ELR (cell line): Measurements from ENCODE around the gene JARID2.

Source experiments
- DNase-seq: peaks from one replicate; pipeline ENCODE4 v3.0.0-alpha.2; 2015; ENCODE audit warnings: low read depth

JARID2 gene

DNA sequence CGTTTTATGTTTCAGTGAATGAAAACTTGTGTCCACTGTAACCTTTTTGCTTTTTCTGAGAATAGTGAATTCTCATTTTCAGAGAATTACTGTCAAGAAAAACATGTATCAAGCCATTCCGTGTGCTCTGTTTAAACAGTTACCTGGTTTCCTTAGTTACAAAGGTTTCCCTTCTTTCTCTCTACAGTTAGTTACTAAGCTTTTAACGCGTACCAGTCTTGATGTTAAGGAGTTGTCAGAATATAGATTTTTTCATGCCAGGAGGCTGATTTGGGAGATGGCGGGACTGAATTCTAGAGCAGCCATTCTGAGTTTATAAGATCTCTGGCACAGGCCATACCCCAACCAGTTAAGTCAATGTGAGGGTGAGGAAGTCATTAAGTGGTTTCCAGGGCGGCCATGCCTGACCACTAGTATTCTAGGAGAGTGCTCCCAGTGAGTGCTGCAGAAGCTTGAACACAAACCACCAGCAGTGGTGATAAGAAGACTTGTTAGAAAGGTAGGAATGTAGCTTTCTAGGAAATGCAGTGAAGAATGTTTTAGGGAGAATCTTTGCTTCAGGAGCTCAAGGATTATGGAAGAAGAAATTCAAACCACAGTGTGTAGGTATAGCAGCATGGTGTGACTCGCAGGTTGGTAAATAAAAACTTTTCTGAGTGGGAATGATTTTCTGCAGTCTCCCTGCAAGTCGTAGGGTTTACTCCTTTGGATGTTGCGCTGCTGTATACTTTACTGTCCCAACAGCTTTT is 112.9 kb downstream of the JARID2 start:
- DNase-seq = no peak

DNA sequence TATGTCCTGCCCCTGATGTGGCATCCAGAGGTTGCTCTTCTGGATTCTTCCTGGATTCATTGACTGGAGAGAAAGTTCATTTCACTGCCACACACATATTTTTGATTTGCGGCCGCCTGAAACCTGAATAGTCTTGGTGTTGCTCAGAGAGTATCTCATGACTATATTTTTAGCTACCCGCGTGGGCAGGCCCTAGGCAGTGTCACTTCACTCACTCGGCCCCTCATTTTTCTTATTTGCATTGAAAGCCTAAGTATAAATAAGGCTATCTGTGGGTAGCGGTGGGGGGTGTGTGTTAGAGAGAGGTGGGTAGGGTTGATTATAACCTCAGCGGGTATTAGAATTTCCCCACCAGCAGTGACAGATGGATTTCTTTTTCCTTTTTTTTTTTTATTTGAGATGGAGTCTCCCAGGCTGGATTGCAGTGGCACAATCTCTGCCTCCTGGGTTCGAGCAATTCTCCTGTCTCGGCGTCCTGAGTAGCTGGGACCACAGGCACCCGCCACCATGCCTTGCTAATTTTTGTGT is 113.5 kb downstream of the JARID2 start:
- DNase-seq = no peak

DNA sequence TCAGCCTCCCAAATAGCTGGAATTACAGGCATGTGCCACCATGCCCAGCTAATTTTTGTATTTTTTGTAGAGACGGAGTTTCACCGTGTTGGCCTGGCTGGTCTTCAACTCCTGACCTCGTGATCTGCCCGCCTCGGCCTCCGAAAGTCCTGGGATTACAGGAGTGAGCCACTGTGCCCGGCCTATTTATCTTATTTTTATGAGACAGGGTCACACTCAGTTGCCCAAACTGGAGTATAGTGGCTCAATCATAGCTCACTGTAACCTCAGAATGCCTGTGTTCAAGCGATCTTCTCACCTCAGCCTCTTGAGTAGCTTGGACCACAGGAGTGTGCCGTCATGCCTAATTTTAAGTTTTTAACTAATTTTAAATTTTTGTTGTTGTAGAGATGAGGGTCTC is 114.4 kb downstream of the JARID2 start:
- DNase-seq = no peak

DNA sequence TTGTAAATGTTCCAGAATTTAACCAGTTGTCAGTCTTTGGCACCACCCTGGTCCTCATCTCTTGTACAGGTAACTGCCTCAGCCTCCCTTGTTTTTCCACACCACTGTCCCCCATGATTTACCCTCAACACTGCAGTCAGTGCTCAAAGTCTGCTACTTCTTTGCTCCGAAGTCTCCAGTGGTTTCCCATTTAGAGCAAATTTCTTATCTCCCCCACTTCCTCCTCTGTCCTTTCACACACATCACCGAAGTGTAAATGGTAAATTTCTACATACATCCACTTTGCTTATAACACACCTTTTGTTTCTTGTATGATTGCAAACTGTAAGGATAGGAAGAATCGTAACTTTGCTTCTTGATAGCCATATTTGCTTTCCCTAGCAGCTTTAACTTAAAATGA is 115.3 kb downstream of the JARID2 start:
- no peak for DNase-seq

DNA sequence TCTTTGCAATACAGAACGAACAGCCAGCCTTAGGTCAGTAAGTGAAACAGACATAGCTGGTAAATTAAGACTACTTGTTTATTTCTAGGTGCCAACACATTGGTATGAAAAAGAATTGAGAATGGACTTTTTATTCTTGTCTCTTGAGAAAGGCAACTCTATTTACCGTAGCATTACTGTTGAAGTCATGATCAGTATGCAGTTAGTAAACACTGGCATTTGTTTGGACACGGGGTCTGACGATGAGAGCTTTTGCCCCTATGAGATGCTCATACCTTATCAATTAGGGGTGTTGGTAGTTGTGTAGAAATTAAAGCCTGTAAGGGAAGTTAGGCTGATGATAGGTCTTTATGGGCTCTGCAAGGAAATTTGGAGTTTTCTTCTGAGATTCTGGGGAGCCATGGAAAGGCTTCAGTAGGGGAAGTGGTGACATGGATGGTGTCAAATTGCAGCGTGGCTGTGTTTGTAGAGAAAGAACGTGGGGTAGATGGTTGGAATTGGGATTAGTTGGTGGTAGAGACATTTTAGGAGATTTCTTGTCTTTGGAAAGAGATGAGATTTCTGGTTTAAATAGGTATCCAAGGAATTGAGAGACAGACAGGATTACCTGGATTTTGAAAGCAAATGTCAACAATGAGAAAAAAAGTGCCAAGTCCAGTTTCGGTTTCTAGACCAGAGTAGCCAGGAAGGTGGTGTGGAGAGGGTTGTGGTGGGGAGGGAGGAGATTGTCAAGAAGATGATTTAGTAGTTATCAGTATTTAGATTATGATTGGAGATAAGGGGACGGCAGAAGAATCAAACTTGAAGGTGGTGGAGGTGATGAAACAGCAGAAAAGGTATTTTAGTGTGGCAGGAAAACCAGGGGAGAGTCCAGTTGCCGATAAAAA is 116.6 kb downstream of the JARID2 start:
- no peak for DNase-seq

DNA sequence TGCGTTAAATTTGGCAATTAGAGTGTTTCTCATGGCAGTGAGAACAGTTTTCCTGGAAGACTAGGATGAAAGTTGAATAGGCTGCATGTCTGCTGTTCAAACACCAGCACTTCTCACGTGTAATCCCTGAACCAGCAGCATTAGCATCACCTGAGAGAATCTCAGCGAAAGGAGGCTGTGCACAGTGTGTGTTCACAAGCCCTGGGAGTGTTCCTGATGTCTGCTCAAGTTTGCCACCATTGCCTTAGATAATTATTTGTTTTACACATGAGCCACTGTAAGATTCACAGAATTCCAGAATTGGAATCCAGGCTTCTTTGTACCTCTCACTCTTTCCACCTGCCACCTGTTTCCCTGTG is 117.3 kb downstream of the JARID2 start:
- DNase-seq = no peak

DNA sequence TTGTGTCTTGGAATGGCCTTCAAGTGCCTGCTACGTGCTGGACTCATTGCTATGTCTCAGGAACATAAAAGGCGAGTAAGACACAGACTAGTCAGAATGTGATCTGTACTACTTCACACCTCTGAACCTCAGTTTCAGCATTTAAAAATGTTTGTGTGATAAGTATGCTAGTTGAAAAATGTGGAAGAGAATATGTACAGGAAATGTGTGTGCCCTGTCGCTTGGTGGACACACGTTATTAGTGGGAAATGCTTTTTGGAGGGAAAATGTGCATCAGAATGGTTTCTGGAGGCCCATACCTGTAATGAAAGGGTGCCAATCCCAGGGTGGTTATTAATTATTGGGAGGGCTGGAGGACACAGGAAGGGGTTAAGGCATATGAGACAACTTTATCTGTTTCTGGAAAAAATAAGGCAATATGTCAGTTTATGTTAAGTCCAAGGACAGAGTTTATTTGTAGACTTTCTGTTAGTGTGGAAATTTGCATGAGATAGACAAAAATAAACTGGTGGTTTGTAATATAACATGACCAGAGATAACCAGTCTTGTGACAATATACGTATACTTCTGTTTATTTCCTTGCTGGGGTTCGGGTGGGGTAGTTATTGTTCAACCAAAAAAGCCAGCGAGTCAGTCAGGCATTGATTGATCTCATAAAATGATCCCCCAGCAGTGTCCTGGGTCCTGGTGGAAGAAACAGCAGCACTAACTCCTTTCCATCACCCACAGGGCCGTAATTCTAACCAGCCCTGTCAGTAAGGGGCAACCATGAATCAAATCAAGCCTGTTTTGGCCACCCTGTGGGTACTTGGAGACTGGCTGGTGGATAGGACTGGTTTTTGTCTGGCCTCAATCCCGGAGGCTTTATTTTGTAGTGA is 117.9 kb downstream of the JARID2 start:
- DNase-seq = no peak

DNA sequence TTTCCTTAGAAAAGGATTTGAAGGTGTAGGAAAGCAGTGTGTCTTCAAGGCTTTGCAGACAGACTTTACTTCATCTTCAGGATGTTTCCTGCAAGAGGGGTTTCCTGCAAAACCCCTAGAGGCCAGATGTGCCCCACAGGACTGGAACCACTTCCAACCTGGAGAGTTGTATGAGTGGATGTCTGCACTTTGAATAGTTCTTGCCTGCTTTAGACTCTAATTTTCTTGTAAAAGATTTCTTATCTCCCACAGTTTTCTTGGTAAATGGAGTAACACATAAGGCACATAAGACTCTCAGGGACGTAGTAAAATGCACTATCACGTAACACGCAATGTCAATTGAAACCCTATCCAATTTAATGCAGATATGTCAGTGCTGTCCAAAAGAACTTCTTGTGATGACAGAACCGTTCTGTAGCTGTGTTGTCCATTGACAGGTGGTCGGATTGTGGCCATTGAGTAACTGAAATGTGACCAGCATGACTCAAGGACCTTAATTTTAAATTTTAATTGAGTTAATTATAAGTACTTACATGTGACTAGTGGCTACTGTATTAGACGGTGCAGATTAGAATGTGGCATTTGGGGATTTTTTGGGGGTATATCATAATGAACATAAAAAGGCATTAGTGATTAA is 118.7 kb downstream of the JARID2 start:
- no peak for DNase-seq

DNA sequence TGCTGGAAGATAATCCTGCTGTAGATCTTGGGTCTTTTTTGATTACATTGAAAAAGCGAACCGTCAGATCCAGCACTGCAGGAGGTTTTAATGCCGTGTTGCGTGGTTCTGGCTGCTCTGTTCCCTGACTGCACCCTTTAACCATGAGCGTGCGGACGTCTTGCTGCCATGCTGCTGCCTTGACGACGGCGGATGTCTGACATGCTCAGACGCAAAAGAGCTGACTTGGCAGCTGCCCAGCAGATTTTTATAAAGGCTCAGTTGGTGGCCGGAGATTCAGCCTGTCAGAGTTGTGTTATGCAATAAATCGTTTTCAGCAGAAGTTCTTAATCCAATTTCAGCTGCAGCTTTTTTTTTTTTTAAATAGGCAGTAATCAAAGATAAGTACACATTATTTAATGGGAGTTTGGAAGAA is 119.4 kb downstream of the JARID2 start:
- peak; percentile 30 for DNase-seq

DNA sequence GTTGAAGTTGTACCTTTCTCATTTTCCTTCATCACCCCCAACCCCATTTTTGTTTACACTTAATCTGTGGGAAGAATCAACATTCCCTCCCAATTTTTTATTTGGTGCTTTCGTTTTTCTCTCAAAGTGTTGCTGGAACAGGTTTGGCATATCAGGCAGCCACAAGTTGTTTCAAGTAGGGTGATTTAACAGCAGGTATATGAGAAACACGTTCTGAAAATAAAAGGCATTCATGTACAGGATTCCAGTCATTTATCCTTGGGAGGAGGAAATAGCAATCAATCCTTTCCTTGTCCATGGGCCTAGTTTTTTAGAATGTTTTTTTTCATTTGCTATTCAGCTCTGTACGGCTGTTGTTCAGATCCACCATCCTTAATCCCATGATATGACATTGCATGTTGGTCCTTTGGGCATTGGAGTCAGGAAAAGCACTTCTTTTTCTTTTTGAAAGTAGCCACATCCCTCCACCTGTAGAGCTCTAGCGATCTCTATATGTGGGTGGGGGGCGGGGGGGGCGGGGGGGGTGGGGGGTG is 120.2 kb downstream of the JARID2 start:
- no peak for DNase-seq

DNA sequence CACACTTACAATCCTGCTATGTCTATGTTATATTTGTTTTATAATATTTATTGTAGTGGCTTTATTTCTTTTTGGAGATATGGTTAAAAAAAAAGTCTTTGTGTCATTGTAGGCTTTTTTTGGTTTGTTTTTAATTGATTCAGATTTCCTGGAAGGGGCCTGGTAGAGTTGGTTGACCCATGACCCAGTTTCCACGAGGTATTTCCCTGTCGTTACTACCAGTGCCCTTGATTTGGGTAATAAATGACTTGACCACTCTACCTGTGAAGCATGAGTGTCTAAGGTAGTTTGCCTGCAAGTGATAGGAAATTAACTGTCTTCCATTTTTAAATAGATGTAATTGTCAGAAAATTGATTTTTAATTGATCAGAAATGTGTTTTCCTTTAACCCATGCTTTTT is 121.0 kb downstream of the JARID2 start:
- no peak for DNase-seq

DNA sequence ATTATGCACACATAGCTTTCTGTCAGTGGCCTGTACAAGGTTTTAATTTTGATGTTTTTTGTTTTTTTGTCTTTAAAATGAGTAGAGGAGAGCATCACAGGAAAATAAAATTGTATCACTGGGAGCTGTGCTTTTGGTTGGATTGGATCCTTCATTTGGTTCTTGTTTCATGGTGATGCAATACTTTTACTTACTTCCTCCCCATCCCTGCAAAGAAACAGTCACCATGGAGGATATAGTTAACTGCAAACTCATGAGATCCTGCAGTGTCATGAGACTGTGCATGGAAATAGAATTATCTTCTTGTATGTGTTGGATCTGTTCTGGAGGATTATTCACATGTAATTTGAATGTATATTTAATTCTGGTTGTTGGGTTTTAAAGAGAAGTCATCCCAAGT is 122.3 kb downstream of the JARID2 start:
- DNase-seq = no peak

DNA sequence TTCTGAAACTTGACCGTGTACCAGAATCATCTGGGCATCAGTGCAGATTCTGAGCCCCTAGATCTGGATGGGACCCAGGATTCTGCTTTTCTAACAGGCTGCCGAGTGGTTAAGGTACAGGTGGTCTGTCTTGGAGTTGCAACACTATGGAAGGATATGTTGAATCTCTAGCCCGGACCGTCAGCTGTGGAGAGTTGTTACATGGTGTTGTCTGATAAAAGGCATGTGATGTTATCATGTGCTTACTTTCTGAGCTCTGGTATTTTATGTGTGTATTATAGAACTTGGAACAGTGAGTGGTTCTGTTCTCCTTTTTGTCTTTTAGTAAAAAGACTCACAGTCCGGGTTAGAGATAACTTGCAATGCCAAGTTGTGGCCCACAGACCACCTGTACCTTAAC is 123.0 kb downstream of the JARID2 start:
- DNase-seq = no peak

DNA sequence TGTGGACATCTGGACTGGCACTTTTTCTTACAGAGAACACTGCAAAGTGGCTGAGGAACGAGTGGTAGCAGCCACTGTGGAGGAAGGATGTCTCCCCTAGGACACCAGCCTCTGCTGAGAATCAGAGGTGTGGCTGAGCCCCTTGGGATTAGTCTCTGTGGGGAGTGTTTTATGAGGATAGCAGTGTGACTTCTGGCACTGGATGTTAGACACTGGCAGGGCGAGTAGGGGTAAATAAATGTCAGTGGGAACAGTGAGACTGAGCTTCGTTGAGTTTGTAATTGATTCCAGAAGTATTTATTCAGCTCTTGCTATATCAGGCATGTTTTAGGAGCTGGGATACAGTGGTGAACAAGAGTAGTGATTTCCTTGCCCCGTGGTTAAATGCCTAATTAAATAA is 124.0 kb downstream of the JARID2 start:
- DNase-seq = no peak

DNA sequence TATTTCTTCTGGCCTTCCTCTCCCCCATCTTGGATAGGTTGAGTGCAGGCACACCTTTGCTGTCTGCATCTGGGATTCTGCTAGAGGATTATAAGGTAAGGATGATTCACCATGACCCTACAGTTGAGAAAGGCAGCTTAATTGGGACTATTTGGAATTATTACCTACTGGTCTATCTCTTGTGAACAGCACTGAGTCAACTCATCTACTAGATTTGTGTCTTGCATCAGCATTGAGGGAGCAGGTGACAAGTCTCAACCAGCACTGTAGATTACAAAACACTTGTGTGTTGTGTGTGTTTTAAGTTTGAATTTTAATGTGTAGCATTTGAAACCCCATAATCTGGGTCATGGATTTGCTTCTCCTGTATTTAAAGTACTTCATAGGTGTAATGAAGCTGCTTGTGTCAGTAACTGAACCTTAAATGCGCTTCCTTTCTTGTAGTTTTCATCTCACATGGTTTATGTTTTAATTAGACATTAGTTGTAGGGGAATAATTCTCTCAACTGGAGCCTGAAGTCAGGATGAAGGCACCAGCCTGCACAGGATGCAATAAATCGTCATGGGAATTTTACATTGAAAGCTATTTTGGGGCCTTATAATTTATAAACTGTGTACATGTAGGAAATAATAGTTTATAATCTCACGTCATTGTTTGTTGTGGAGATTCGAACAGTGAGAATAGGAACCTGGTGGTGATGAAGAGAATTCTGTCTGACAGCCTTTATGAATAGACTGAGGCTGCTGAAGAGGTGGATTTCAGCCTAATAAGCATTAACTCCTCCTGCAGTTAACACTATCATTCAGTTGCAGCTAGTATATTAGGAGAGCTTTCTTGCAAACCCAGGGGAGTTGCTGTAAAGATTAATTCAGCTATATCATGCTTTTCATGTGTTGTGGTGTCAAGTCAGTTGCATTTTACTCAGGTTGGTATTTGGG is 125.1 kb downstream of the JARID2 start:
- DNase-seq = no peak

DNA sequence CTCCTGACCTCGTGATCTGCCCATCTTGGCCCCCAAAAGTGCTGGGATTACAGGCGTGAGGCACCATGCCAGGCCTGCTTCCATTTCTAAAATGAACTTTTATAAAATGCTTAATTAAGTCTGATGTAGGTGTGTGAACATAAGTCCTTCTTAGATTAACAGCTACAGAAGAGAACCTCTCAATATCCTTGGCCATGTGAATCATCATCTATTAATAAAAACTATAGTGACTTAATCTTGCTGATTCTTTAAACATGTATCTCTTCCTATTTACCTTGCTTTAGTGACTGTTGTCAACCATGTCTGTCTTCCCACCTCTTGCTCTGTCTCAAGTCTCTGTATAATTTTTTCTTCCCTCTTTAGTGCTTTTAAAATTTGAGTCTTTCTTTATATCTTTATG is 127.1 kb downstream of the JARID2 start:
- no peak for DNase-seq

DNA sequence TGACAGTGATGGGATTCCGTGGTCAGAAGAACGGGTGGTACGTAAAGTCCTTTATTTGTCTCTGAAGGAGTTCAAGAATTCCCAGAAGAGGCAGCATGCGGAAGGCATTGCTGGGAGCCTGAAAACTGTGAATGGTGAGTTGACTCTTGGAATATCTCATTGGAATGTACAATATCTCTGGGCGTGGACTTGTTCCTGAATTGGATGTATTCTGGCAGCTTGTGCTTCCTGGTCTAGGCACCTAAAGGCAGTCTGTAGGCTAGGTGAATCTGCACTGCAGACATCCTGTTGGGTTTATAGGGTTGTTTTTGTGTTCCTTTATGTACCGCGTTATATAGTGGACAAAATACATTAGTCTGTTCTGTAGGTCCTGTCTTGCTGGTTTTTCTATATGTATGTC is 128.2 kb downstream of the JARID2 start:
- no peak for DNase-seq

DNA sequence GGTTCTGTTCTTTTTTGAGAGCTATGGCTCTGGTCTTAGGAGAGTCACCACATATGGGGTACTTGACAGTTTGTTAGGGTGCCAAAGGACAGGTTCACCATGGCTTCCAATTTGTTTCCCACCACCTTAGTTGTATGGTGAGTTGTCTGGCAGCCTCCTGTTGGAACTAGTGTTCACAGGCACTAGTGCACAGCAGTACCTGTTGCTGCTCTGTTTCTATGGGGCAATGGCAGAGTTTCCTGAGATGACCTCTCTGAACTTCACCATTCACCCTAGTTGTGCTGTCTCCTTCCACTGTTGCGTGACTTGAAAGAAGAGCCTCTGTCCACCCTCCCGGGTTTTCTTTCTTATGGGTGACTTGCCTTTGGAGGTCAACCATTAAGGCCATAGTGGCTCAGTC is 129.1 kb downstream of the JARID2 start:
- DNase-seq = no peak

DNA sequence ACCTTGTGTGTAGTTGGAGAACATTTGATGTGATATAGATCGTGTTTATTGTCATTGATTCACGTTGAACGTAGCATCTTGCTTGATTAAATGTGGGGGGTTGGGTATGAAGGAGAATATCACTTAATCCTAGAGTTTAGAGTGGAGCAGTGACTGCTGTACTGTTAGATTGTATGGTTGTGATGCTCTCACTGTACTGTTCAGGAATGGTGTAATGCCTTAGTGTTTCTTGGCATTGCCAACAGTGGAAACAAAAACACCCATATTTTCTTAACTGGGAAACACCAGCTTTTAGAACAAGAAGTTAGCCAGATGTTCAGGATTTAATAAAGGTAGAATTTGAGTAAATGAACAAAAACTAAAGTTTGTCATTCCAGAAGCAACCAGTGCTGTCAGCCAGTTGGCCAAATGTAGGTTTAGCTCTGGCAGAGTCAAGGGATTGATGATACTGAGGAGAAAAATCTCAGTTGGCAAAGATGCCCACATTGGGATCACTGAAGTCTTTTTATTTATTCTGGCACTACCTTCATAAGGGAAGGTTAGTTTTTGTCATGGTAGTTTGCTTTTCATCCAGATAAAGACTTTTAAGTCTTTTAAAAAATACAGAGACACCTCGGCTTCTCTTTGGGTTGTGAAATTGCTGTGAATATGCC is 129.9 kb downstream of the JARID2 start:
- no peak for DNase-seq
